Activated effector memory CD4-positive, alpha-beta T cell treated with Interleukin-2 at 50 U/mL for 16 hours (primary cell): Measurements from ENCODE around the gene SENP2.
"Not testable (repeated sequence)": the region's sequence is repeated elsewhere in the genome, so short reads cannot be mapped to it uniquely, and the experiment has no call there.

ENCODE experiments used
- DNase-seq: peaks from one replicate; pipeline ENCODE4 v3.0.0-alpha.2; 2020

The SENP2 gene

DNA sequence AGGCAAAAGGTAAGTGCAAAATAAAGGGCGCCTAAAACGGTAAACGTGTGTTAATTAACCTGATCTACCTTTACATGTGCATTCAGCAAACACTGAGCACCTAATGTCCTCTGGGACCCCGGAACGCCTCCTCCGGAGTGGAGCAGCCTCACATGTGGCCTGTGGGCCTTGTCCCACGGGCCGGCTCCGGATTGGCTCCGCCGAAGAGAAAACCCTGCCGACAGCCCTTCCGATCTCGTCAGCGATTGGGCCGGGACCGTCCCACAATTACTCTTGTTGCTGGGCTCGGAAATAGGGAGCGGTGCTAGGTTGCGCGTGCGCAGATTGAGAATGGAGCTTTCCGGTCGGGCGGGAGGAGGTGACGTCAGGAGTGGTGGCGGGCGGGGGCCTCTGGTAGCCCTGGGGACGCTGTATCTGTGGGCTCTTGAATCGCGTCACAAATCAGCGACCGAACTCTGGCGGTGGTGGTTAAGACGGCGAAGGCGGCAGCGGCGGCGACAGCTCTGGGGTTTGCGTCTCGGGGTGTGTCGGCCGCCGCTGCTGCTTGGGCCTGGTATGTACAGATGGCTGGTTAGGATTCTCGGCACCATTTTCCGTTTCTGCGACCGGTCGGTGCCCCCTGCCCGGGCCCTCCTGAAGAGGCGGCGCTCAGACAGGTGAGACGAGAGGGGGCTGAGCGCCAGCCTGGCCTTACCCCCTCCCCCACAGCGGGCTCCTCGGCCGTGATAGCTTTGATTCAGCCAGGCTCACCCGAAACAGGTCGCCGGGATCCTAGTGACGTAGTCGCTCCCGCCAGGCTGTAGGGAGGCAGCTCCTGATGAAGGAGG is at the start of gene SENP2:
SENP2 (plus strand) TSS at position 437 of the 827 bp plus-strand sequence; CDS start at position 556, 119 bp downstream.
- peak; percentile 99 for DNase-seq

- DNase-seq: no peak
Measured at GRCh38 chr3:185537369-185537970, 48.6 kb upstream of the SENP2 start.

GRCh38 chr3:185539934-185540333 is 46.2 kb upstream of the SENP2 start:
- DNase-seq: no peak

- no peak for DNase-seq
Measured at GRCh38 chr3:185540695-185541094, 45.4 kb upstream of the SENP2 start.

GRCh38 chr3:185549122-185549521 is 37.0 kb upstream of the SENP2 start:
- DNase-seq: no peak

- no peak for DNase-seq
Measured at GRCh38 chr3:185549651-185550111, 36.4 kb upstream of the SENP2 start.

DNA sequence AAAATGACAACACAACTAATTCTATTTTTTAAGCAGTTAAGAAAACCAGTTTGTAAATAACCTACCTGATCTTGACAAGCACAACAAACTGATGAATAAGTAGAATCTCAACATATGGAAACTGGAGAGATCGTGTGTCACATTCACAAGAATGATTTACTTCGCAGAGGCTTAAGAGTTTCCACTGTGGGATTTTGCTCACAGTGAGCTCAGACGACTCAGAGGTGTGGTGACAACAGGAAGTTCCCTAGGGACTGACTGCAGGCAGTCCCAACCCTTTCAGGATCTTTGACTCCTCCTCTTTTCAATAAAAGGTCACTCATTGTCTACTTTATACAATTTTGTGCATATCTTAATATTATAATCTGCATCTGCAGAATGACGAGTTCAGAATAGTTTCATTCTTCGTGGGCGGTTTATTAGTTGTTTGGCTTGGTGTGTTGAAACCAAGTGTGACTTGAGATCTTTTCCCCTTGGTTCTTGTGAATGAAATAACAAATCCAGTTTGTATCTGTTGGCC is 33.7 kb upstream of the SENP2 start, which contains the start of gene LIPH:
LIPH (minus strand) TSS at position 231 of the 520 bp plus-strand sequence; CDS start at position 114, 117 bp downstream.
- no peak for DNase-seq

GRCh38 chr3:185555101-185555501 is 31.0 kb upstream of the SENP2 start:
- DNase-seq: no peak

DNA sequence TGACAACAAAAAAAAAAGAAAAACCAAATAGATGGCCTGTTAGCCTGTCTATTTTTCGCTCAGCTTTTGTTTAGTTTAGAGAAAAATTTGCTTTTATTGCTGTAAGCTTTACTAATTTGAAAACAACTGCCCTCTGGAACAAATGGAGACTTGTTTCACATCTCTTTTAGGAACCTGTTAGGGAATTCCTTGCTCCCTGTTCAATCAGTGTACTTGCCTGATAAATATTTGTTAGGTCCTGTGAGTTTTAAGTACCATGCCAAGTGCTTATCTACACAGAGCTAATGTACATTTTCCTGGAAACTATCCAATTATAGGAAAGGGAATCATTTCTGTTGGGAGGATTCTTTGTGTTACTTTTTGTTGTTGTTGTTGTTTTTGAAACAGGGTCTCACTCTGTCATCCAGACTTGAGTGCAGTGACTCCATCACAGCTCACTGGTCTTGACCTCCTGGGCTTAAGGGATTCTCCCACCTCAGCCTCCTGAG is 30.2 kb upstream of the SENP2 start:
- no peak for DNase-seq

DNA sequence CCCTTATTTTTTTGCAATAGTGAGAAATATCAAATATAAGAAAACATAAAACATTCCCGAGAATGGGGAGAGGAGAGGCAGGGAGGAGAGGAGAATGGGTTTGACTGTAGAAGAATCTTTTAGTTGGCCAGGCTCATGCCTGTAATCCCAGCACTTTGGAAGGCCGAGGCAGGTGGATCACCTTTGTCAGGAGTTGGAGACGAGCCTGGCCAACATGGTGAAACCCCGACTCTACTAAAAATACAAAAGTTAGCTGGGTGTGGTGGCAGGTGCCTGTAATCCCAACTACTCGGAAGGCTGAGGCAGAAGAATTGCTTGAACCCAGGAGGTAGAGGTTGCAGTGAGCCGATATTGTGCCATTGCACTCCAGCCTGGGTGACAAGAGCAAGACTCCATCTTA is 29.5 kb upstream of the SENP2 start:
- not testable (repeated sequence) for DNase-seq

GRCh38 chr3:185558395-185558794 is 27.7 kb upstream of the SENP2 start:
- DNase-seq: no peak

DNA sequence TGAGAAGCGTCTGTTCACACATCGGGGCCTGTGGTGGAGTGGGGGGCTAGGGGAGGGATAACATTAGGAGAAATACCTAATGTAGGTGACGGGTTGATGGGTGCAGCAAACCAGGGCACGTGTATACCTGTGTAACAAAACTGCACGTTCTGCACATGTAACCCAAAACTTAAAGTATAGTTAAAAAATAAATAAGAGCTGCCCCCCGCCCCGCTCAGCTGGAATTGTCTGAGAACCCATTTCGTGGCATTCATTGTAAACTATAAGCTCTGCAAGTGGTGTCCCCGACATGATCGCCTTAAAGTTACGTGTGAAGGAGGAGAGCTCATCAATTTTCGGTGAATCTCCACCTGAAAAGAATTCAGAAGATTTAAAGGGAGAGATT is 26.4 kb upstream of the SENP2 start:
- DNase-seq: no peak

- DNase-seq: no peak
Measured at GRCh38 chr3:185560676-185561075, 25.4 kb upstream of the SENP2 start.

- no peak for DNase-seq
Measured at GRCh38 chr3:185561374-185561943, 24.6 kb upstream of the SENP2 start.

DNA sequence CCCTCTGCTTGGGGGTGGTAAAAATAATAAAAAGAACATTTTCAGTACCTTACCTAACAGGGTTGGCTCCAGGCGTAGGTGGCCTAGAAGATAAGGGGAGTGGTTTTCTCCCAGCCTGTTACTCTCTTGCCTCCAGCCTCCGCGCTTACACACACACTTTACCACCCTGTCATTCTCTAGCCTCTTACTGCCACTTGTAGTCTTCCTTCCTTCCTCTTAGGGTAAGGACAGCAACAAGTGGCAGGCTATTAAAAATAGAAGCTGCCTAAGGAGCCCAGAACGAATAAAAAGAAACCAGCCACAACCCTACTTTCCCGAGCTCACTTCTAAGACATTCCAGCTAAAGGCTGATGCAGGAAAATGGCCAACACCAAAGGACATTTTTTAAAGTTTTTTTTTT is 24.1 kb upstream of the SENP2 start:
- DNase-seq: no peak

GRCh38 chr3:185572183-185572582 is 13.9 kb upstream of the SENP2 start:
- no peak for DNase-seq

GRCh38 chr3:185575108-185575869 is 10.8 kb upstream of the SENP2 start:
- peak; percentile 14 for DNase-seq

DNA sequence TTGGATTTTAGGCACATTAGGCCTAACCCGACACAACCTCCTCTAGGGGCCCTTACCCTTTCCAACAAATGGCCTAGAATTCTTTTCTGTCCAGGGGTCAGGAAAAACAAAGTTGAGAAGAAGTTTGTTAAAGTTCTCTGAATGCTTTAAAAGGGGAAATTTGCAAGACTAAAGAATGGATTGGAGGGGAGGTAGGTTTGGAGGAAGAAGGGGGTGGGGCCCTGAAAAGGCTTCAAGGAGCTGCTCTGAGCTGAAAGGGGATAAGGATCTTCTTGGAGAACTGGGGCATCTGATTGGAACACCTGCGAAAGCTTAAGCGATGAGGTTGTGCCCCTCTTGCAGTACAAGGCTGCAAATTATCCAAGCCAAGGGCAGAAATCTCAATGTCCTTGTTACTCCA is 3.9 kb upstream of the SENP2 start:
- no peak for DNase-seq

GRCh38 chr3:185582871-185583270 is 3.2 kb upstream of the SENP2 start:
- DNase-seq: no peak

- no peak for DNase-seq
Measured at GRCh38 chr3:185583925-185584324, 2.2 kb upstream of the SENP2 start.

- no peak for DNase-seq
Measured at GRCh38 chr3:185584686-185585085, 1.4 kb upstream of the SENP2 start.

DNA sequence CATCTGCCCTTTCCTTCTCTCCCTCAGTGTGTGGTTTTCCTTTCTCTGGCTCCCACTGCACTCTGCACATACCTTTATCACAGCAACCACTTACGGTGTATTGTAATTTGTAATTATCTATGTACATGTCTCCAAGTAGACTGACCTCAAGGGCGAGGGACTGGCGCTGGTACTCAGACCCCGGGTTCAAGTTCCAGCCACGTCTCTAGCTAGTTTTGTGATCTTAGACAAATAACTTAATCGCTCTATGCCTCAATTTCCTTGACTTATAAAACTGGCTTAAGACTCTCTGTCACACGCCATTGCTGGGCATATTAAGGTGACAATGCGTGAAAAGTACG is 607 bp upstream of the SENP2 start:
- DNase-seq: no peak

- no peak for DNase-seq
Measured at GRCh38 chr3:185586686-185587039, 568 bp downstream of the SENP2 start.
